GM10847 (cell line): ENCODE measurements around the gene EGF.

Experiments used
- POLR2A ChIP-seq: IDR thresholded peaks from 2 replicates; pipeline ENCODE4 v1.6.1; 2011; ENCODE audit not compliant: insufficient read length; ENCODE audit errors: extremely low read depth

The EGF gene

GRCh38 chr4:109943745-109944144 is 31.1 kb downstream of the EGF start:
- TF ChIP-seq POLR2A: no peak

GRCh38 chr4:109944591-109944990 is 31.9 kb downstream of the EGF start:
- TF ChIP-seq POLR2A: no peak

GRCh38 chr4:109945056-109945455 is 32.4 kb downstream of the EGF start:
- TF ChIP-seq POLR2A: no peak

- no peak for TF ChIP-seq POLR2A
Measured at GRCh38 chr4:109946120-109946519, 33.4 kb downstream of the EGF start.

GRCh38 chr4:109947457-109947856 is 34.8 kb downstream of the EGF start:
- no peak for TF ChIP-seq POLR2A

- no peak for TF ChIP-seq POLR2A
Measured at GRCh38 chr4:109947918-109948317, 35.2 kb downstream of the EGF start.

- no peak for TF ChIP-seq POLR2A
Measured at GRCh38 chr4:109952612-109953011, 39.9 kb downstream of the EGF start.

- TF ChIP-seq POLR2A: no peak
Measured at GRCh38 chr4:109953556-109953955, 40.9 kb downstream of the EGF start.

GRCh38 chr4:109955146-109955545 is 42.5 kb downstream of the EGF start:
- TF ChIP-seq POLR2A: no peak

- TF ChIP-seq POLR2A: no peak
Measured at GRCh38 chr4:109957227-109957626, 44.5 kb downstream of the EGF start.

- no peak for TF ChIP-seq POLR2A
Measured at GRCh38 chr4:109959195-109959594, 46.5 kb downstream of the EGF start.

GRCh38 chr4:109962401-109962800 is 49.7 kb downstream of the EGF start:
- TF ChIP-seq POLR2A: no peak

- TF ChIP-seq POLR2A: no peak
Measured at GRCh38 chr4:109966891-109967481, 54.3 kb downstream of the EGF start.

- no peak for TF ChIP-seq POLR2A
Measured at GRCh38 chr4:109967798-109968520, 55.3 kb downstream of the EGF start.

GRCh38 chr4:109969087-109969486 is 56.4 kb downstream of the EGF start:
- no peak for TF ChIP-seq POLR2A

- no peak for TF ChIP-seq POLR2A
Measured at GRCh38 chr4:109969919-109970318, 57.2 kb downstream of the EGF start.

GRCh38 chr4:109972786-109973528 is 60.3 kb downstream of the EGF start:
- no peak for TF ChIP-seq POLR2A

GRCh38 chr4:109973529-109973905 is 60.8 kb downstream of the EGF start:
- TF ChIP-seq POLR2A: no peak
